GM12878 (cell line): ENCODE results near the gene ITPRIPL2. TPM values are rescaled to one million over a fixed set of nuclear protein-coding genes. Genes with fewer than 3 reads are reported as not detected.

Experiments used
- ATAC-seq: fragments of 200-7000 bp; cut with Tn5 transposase; 3 replicates; pipeline ENCODE4 v1.9.1; 2020; ENCODE audit warnings: mild to moderate bottlenecking, moderate library complexity
- BruUV-seq: library from RNA; stranded (reverse); fragments of 400-500 nt; replicated peaks from 2 replicates; lab custom pipeline; 2021; lab: Mats Ljungman, UMichigan
- CTCF ChIA-PET: fragments of 300-600 bp; sonication (Branson Sonifier 250); formaldehyde crosslinking; extraction: SDS; loops from one replicate; lab custom pipeline; 2021; ENCODE audit warnings: inconsistent platforms; lab: Yijun Ruan, JAX
- POLR2A ChIA-PET: fragments of 350-600 bp; formaldehyde crosslinking; extraction: SDS; loops from one replicate; lab custom pipeline; 2021; ENCODE audit warnings: inconsistent platforms; lab: Charles Lee
- RAD21 ChIA-PET: fragments of 300-600 bp; sonication (Branson Sonifier 250); formaldehyde crosslinking; loops from one replicate; lab custom pipeline; 2023; ENCODE audit warnings: antibody characterized with exemption; ENCODE audit not compliant: unreplicated experiment; lab: Charles Lee
- SMC1A ChIA-PET: fragments of 300-600 bp; sonication (Branson Sonifier 250); formaldehyde crosslinking; loops from one replicate; lab custom pipeline; 2023; ENCODE audit not compliant: unreplicated experiment, uncharacterized antibody; lab: Charles Lee
- DNase-seq: peaks from one replicate; pipeline ENCODE4 v3.0.0-alpha.2; 2011; ENCODE audit warnings: low read depth, low spot score
- FAIRE-seq: peaks from 3 replicates; lab custom pipeline; 2011; peaks lifted over from hg19 to GRCh38; lab: Jason Lieb, UNC
- H2AFZ ChIP-seq: 2 replicates; pipeline ENCODE4 v1.6.0; 2011; ENCODE audit warnings: low read depth, low read length, control low read depth; ENCODE audit not compliant: control insufficient read depth
- H3K27ac ChIP-seq: 2 replicates; pipeline ENCODE4 v1.5.1; 2011; ENCODE audit warnings: control low read depth; ENCODE audit not compliant: control insufficient read depth, insufficient read depth
- H3K27me3 ChIP-seq, 2 experiments: replicated peaks in 1 of 2; 2 replicates each; pipeline versions ENCODE4 v1.6.0 to v1.6.1; 2011; ENCODE audit warnings: low read length in 1 of 2; ENCODE audit not compliant: control insufficient read depth in 2 of 2, insufficient read depth in 2 of 2
- H3K36me3 ChIP-seq, 2 experiments: 2 replicates each; pipeline ENCODE4 v1.5.1; 2011; ENCODE audit warnings: low read length in 1 of 2; ENCODE audit not compliant: control insufficient read depth in 2 of 2, insufficient read depth in 2 of 2
- H3K4me1 ChIP-seq: 2 replicates; pipeline ENCODE4 v1.6.1; 2011; ENCODE audit warnings: mild to moderate bottlenecking, low read length, moderate library complexity, mixed read lengths; ENCODE audit not compliant: control insufficient read depth, insufficient read depth
- H3K4me2 ChIP-seq: 2 replicates; pipeline ENCODE4 v1.6.0; 2011; ENCODE audit warnings: control low read depth; ENCODE audit not compliant: control insufficient read depth, insufficient read depth
- H3K4me3 ChIP-seq: fragments of 200-600 bp; sonication (generic); 2 replicates; pipeline ENCODE4 v1.5.1; 2016
- H3K79me2 ChIP-seq: 2 replicates; pipeline ENCODE4 v1.6.0; 2011; ENCODE audit warnings: low read length; ENCODE audit not compliant: control insufficient read depth, insufficient read depth
- H3K9ac ChIP-seq: 2 replicates; pipeline ENCODE4 v1.8.0; 2011; ENCODE audit warnings: low read length, control low read depth, mixed read lengths; ENCODE audit not compliant: control insufficient read depth, insufficient read depth
- H3K9me3 ChIP-seq: replicated peaks from 3 replicates; pipeline ENCODE4 v1.5.1; 2011; ENCODE audit warnings: mild to moderate bottlenecking, low read length; ENCODE audit not compliant: control insufficient read depth, insufficient read depth
- H4K20me1 ChIP-seq: 2 replicates; pipeline ENCODE4 v1.6.0; 2011; ENCODE audit not compliant: control insufficient read depth, insufficient read depth
- CBX5 ChIP-seq: sonication (generic); IDR thresholded peaks from 2 replicates; pipeline ENCODE4 v1.6.1; 2016; ENCODE audit warnings: low read depth, moderate library complexity, mild to moderate bottlenecking, inconsistent platforms
- PML ChIP-seq: IDR thresholded peaks from 2 replicates; pipeline ENCODE4 v1.6.1; 2012; ENCODE audit warnings: low read length, inconsistent platforms
- RAD51 ChIP-seq: fragments of 450-650 bp; IDR thresholded peaks from 2 replicates; pipeline ENCODE4 v1.6.1; 2016; ENCODE audit warnings: moderate library complexity, mild to moderate bottlenecking, inconsistent platforms
- RB1 ChIP-seq: fragments of 450-650 bp; formaldehyde crosslinking; IDR thresholded peaks from 2 replicates; pipeline ENCODE4 v1.6.1; 2017; ENCODE audit warnings: mild to moderate bottlenecking, borderline replicate concordance
- SIN3A ChIP-seq: IDR thresholded peaks from 2 replicates; pipeline ENCODE4 v1.6.1; 2012; ENCODE audit warnings: low read depth, low read length, improper control_type of control experiment
- SPI1 ChIP-seq: IDR thresholded peaks from 2 replicates; pipeline ENCODE4 v1.6.1; 2011; ENCODE audit warnings: low read depth, mild to moderate bottlenecking, low read length, moderate library complexity, borderline replicate concordance; ENCODE audit not compliant: insufficient read depth
- TCF3 ChIP-seq: IDR thresholded peaks from 2 replicates; pipeline ENCODE4 v1.6.1; 2012; ENCODE audit warnings: low read depth, mild to moderate bottlenecking, low read length, borderline replicate concordance; ENCODE audit not compliant: insufficient read depth
- YY1 ChIP-seq: IDR thresholded peaks from 2 replicates; pipeline ENCODE4 v1.6.1; 2011; ENCODE audit warnings: low read depth, mild to moderate bottlenecking, low read length
- WGBS: methylation state at CpG from one replicate; pipeline ENCODE4 v1.1.6; 2016; ENCODE audit warnings: low lambda C conversion rate; ENCODE audit not compliant: insufficient replicate concordance, insufficient coverage; ENCODE audit errors: missing lambda C conversion rate; 5-methylcytosine and 5-hydroxymethylcytosine counted together
- in situ Hi-C: fragments of 300-500 bp; cut with MboI; formaldehyde crosslinking; loops from 9 replicates; pipeline ENCODE4 v1.14.3; 2018; ENCODE audit warnings: mixed read lengths
- intact Hi-C: fragments of 100-400 bp; cut with micrococcal nuclease; formaldehyde crosslinking; loops from one replicate; pipeline ENCODE4 v1.14.2; 2022; ENCODE audit not compliant: unreplicated experiment
- polyA plus RNA-seq, 11 experiments: library from polyadenylated mRNA; depleted of rRNA in 4 of 11; unstranded in 6 of 11; stranded (reverse) in 5 of 11; fragments of >200 nt; fragmentation: Nextera tagmentation in 4 of 11; fragmentation: Illumina TruSeq in 1 of 11; extraction: Ambion mirVana in 4 of 11; extraction: Trizol in 1 of 11; gene quantifications; 1 replicate in 1 of 11; 2 replicates in 10 of 11; pipeline versions ENCODE4 v1.2.1 to v1.2.3, GENCODE V29; 2011 to 2016; ENCODE audit warnings: inconsistent platforms in 2 of 11, missing spikeins in 2 of 11, low read depth in 1 of 11
- total RNA-seq, 4 experiments: library from RNA; depleted of rRNA in 3 of 4; stranded (reverse); fragments of >200 nt in 3 of 4; fragmentation: Illumina TruSeq in 1 of 4; extraction: Trizol in 1 of 4; gene quantifications; 2 replicates each; pipeline versions ENCODE4 v1.2.1 to v1.2.3, GENCODE V29; 2013 to 2021

Gene ITPRIPL2
- total and polyA plus RNA-seq, 10 of the 15 experiments (the other 5 are each of a cell fraction or from before 2014, with no cell fraction given) = 0.48 to 14.3 (median 3.5) TPM

DNA sequence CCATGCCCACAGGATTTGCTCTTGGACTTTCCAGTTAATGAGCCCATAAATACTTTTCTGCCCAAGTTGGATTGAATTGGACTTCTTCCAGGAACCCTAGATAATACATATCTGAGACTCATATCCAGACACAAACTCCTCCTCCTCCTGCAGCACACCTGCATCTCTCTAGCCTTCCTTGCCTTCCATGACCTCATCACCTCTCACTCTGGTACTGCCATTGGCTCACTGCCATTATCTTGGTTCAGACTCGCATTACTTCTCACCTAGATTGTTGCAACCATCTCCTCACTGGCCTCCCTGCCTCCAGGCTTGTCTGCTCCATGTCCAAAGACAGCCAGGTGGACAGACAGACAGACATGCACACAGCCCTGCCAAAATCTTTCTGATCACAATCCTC is 49.5 kb downstream of the ITPRIPL2 start (continued):
- TF ChIP-seq TCF3 (no peak), CBX5 (no peak), YY1 (no peak)

DNA sequence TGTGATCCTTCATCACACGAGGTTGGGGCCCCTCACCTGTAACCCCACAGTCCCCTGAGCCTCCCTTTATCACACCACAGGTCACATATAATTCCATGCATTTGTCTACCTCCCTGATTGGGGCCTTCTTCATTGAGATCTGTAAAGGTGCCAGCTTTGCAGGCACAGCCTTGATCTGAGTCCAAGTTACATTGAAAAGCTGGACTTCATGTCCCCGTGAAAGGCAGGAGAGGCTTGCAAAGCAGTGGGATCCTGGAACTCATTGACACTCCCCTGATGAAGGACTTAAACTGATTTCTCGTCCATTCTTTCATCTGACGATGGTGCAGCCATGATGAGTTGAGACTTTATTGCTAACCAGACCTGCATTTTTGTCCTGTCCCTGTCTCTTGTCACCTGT is 50.5 kb downstream of the ITPRIPL2 start:
- no TSS peak for BruUV-seq
- intact Hi-C loops = loop anchor here (10.0 kb wide), 1 partner anchor 341 kb away; no protein-coding TSS in a partner anchor
- RAD21 ChIA-PET = interaction anchor here (0.9 kb wide), 1 partner anchor 78 kb away, joined by 5 read pairs; no protein-coding TSS in a partner anchor

More for the DNA sequence above, 50.5 kb downstream of the ITPRIPL2 start:
- TF ChIP-seq CBX5 (no peak), RB1 (no peak), SPI1 (no peak), SIN3A (no peak), RAD51 (no peak), PML (no peak)
- Histone ChIP-seq H3K79me2 (no peaks in the 10 kb centered on the region), H3K27me3 (no peaks in the 10 kb centered on the region; a peak in 1 of 4 replicates), H3K36me3 (no peaks in the 10 kb centered on the region), H3K9me3 (no peaks in the 10 kb centered on the region), H3K4me3 (no peak overlapping the region), H3K4me1 (no peaks in the 10 kb centered on the region), H2AFZ (no peak overlapping the region), H3K4me2 (no peak overlapping the region), H4K20me1 (no peaks in the 10 kb centered on the region), H3K9ac (no peak overlapping the region), H3K27ac (no peak overlapping the region)
- WGBS = 50% methylated on average over 4 of the region's 4 CpGs
- DNase-seq (no peak), FAIRE-seq (no peak), ATAC-seq (no peak)
- SMC1A ChIA-PET = interaction anchor here (0.8 to 1.4 kb wide), 3 partner anchors 15 to 78 kb away, joined by 3 to 7 read pairs (median 4); no protein-coding TSS in a partner anchor
- in situ Hi-C loops = loop anchor here (5.0 kb wide), 2 partner anchors 72 to 213 kb away; no protein-coding TSS in a partner anchor
- CTCF ChIA-PET = interaction anchor here (1.5 to 2.4 kb wide), 3 partner anchors 16 to 78 kb away, joined by 4 to 8 read pairs (median 6); no protein-coding TSS in a partner anchor
- POLR2A ChIA-PET = no interaction called here
